ENCODE data around the gene TMEM54. TPM values are rescaled to one million over a fixed set of nuclear protein-coding genes. Genes with fewer than 3 reads are reported as not detected.

Gene TMEM54, protein sequence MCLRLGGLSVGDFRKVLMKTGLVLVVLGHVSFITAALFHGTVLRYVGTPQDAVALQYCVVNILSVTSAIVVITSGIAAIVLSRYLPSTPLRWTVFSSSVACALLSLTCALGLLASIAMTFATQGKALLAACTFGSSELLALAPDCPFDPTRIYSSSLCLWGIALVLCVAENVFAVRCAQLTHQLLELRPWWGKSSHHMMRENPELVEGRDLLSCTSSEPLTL
- total RNA-seq (2014; rRNA removed; shearing (Covaris generic)) = 5.3 and 6.1 TPM in 2 replicates
- polyA plus RNA-seq (2014; cell fraction: nucleus; rRNA removed) = 2.7 and 3.7 TPM in 2 replicates

- no peak for DNase-seq (ENCODE audit: extremely low read depth, low read depth)
These were observed at the start of gene TMEM54 for GRCh38 chr1:32900956-32901822. Gene TMEM54 (minus strand): TSS chr1:32901389. CDS start chr1:32901238, 151 bp downstream.

GRCh38 chr1:32949519-32949918 is 48.3 kb upstream of the TMEM54 start:
- no peak for DNase-seq (ENCODE audit: extremely low read depth, low read depth)

DNA sequence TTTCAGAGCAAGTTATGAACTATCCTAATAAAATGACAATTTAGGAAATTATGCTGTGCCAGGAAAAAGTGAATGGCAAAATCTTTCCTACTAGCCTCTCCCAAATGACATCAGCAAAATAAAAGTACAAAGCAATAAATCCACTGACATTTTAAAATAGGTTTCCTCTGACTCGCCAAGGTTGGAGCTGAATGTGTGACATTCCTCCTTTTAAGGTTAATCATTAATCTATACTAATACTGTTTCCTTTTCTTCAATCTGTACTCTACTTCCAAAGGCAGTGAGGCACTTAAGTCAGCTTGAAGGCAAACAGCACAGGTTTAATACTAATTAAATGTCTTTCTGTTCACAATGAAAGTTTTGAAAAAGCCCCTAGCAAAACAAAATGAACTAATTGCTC is 47.7 kb upstream of the TMEM54 start:
- DNase-seq (ENCODE audit: extremely low read depth, low read depth) = no peak

DNA sequence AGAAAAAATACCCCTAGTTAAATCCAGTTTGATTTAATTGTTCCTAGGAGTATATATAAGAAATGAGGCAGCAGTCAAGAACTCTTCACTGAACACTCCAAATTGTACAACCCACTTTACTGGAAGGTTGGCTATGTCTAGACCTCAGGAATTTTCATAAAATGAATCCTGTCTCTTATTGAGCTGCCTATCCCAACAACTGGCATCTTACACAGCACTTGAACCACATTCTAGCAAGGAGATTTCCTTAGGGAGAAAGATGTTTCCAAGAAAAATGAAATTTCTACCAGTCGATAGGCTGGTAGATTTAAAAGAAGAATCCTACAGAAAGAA is 47.2 kb upstream of the TMEM54 start:
- DNase-seq (ENCODE audit: extremely low read depth, low read depth) = no peak

DNA sequence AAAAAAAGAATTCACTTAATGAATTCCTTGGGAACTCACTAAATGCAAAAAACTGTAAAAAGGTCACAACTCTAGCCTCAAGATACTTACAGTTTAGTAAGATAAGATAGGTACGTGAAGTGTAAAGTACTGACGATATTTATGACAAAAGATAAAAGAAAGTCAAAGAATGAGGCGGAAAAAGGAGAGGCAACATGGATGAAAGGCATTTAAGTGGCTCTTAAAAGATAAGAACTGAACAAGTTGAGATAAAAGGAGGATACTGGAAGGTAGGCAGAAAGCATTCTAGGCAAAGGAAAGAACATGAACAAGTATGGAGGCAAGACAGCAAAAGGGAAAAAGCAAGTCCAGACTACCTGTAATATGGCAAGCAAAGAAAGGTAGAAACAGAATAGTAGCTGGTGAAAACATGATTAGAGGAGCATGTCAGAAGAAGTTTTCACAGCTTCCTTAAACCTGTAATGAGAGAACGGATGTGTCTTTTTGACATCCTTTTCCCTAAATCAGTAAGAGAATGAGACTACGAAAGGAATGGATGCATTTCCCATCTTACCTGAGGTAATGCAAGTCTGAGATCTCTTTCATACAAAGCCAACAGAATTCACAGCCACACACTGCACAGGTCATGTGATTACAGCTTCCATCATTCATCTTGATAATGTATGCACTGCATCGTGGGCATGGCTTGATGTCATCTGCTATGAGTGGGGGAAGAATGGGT is 46.6 kb upstream of the TMEM54 start:
- no peak for DNase-seq (ENCODE audit: extremely low read depth, low read depth)

GRCh38 chr1:32946413-32946812 is 45.2 kb upstream of the TMEM54 start:
- no peak for DNase-seq (ENCODE audit: extremely low read depth, low read depth)

GRCh38 chr1:32944180-32944579 is 43.0 kb upstream of the TMEM54 start:
- no peak for DNase-seq (ENCODE audit: extremely low read depth, low read depth)

- DNase-seq (ENCODE audit: extremely low read depth, low read depth) = no peak
These were observed 38.6 kb upstream of the TMEM54 start for GRCh38 chr1:32939655-32940371.

- DNase-seq (ENCODE audit: extremely low read depth, low read depth) = no peak
These were observed 35.9 kb upstream of the TMEM54 start for GRCh38 chr1:32937061-32937460.

- DNase-seq (ENCODE audit: extremely low read depth, low read depth) = no peak
These were observed 33.3 kb upstream of the TMEM54 start for GRCh38 chr1:32934535-32934934.

DNA sequence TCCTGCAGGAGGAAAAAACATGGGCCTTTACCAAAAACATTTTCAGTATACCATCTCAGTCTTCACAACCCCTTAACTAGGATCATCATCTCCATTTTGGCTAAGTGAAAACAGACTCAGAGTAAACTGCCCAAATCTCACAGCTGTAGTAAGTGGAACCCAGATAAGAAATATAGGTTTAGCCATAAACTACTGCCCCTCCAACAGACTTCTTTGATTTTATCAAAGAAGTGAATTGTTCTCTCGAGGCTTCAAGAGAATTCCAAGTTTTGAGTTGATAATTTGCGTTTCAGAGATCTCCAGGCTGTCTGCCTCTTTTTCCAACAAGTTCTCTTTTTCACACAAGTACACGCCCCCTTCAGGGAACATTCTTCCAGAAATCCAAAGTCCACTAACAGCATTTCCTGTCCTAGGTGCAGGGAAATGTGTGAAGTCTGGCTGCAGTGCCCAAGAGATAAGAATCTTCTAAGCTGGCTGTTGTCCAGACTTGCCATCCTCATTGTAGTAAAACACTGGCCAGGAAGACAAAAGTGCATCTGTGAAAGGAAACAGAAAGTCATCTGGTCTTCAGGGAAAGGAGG is 32.6 kb upstream of the TMEM54 start:
- no peak for DNase-seq (ENCODE audit: extremely low read depth, low read depth)

GRCh38 chr1:32931760-32932159 is 30.6 kb upstream of the TMEM54 start:
- no peak for DNase-seq (ENCODE audit: extremely low read depth, low read depth)

DNA sequence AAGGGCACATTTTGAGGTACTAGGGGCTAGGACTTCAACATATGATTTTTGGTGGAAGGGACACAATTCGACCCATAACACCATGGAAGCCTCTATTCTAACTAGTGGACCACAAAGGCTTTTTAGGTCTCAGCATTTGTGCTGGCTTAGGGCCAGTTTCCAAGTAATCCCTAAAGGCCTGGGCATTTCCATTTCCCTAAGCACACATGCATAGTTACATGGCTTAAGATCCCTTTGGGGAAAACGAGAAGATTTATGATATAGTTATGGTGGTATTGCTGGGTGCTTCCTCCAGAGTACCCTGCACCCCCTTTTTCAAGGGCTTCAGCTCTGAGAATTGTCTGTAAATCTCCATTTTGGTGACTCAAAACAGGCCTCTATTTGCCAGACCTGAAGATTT is 28.2 kb upstream of the TMEM54 start:
- no peak for DNase-seq (ENCODE audit: extremely low read depth, low read depth)

DNA sequence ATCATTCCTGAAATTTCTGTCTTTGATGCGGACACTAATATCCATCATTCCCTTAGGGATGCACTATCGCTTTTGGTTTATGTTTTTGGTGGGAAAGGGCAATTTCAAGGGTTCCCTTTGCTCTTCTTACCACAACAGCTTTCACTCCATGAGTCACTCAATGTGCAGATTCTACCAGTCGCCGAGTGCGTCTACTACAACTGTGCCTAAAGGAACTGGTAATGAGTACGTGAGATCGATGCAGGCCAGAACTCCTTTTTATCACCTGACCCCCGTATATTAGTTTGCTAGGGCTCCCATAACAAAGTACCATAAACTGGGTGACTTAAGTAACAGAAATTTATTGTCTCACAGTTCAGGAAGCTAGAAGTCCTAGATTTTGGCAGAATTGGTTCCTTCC is 27.5 kb upstream of the TMEM54 start:
- DNase-seq (ENCODE audit: extremely low read depth, low read depth) = no peak

DNA sequence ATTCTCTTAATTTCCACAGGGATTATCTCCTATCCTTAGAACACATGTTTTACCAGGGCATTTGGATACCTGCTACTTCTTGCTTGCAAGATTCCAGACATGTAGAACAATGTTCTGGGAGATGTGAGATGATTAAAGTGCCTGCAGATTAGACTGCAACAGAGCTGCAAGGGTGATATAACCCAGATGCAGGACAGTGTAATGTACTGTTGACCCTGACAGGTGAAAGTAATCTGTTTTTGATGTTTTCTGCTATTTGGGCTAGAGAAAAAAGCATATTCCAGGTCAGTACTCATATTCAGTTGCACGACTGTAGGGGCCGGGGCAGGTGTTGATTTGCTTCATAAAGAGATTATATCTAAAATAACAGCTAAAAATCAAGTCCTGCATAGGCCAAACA is 27.1 kb upstream of the TMEM54 start:
- no peak for DNase-seq (ENCODE audit: extremely low read depth, low read depth)

- no peak for DNase-seq (ENCODE audit: extremely low read depth, low read depth)
These were observed 26.3 kb upstream of the TMEM54 start for GRCh38 chr1:32927441-32927840.

GRCh38 chr1:32926562-32926961 is 25.4 kb upstream of the TMEM54 start:
- DNase-seq (ENCODE audit: extremely low read depth, low read depth) = no peak

DNA sequence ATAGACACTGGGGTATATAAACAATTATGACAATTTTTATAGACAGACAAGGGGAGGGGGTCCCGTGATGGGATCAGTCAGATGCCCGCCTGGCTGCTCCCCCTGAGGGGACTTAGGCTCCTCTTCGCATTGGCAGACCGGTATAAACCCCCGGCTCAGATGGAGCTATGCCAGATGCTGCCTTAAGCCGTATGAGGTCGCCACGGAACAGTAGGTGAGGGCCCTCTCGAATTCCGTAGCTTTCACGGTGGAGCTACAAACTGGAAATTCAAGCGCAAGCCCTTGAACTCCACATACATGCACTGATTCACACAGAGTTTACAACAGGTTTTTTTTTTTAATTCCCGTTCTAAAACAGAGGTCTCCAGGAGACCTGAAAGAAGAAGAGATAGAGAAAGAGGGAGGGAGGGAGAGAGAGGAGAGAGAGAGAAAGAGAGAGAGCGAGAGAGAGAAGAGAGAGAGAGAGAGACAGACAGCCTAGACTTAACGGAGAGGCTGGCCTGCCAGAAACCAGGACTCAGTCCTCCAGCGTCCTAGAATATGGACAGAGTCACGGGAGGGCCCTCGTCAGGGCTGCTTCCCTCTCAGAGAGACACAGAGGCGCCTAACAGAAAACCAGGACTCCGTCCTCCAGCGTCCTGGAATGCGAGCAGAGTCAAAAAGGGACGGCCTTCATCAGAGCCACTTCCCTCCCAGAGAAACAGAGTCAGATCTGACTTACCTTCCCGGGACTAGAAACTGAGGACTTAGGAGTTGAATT is 24.4 kb upstream of the TMEM54 start:
- no peak for DNase-seq (ENCODE audit: extremely low read depth, low read depth)

DNA sequence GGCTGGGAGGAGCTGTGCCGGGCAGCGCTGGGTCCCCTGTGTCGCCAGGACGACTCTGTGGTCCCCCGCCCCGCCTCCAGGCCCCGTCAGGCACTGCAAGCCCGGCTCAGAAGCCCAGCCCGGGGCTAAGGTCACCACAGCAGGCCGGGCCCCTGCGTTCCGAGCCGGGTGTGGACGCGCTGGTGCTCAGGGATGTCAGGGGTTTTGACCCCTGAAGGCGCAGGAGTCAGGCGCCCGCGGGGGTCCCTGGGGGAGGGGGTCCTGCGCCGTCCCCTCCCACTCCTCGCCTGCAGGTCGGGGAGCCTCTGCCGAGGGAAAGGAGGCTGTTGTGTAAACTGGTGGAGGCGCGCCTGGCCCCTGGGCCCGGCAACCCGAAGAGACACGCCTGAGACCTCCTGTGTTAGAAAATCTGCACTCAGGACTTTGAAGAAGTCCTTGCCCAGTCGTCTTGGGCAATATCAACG is 23.7 kb upstream of the TMEM54 start:
- DNase-seq (ENCODE audit: extremely low read depth, low read depth) = no peak

- no peak for DNase-seq (ENCODE audit: extremely low read depth, low read depth)
These were observed 19.6 kb upstream of the TMEM54 start for GRCh38 chr1:32920833-32921232.

Data from NCI-H460 (cell line).